GM19467 (cell line): ENCODE results near the gene KCNJ16.

Experiments used
- ATAC-seq: cut with Tn5 transposase; IDR thresholded peaks from one replicate; pipeline ENCODE4 v1.9.1; 2021; ENCODE audit warnings: mild to moderate bottlenecking, moderate library complexity; ENCODE audit not compliant: unreplicated experiment

The KCNJ16 gene

GRCh38 chr17:70095455-70095854 is 20.4 kb downstream of the KCNJ16 start:
- ATAC-seq: no peak

GRCh38 chr17:70096861-70097260 is 21.8 kb downstream of the KCNJ16 start:
- ATAC-seq: no peak

- no peak for ATAC-seq
These were observed 23.0 kb downstream of the KCNJ16 start for GRCh38 chr17:70098030-70098429.

GRCh38 chr17:70099294-70099693 is 24.3 kb downstream of the KCNJ16 start:
- ATAC-seq: no peak

GRCh38 chr17:70099884-70100283 is 24.9 kb downstream of the KCNJ16 start:
- ATAC-seq: no peak

GRCh38 chr17:70100983-70101382 is 26.0 kb downstream of the KCNJ16 start:
- ATAC-seq: no peak

GRCh38 chr17:70102531-70102930 is 27.5 kb downstream of the KCNJ16 start:
- no peak for ATAC-seq

- no peak for ATAC-seq
These were observed 29.9 kb downstream of the KCNJ16 start for GRCh38 chr17:70104791-70105523.

GRCh38 chr17:70105641-70106040 is 30.6 kb downstream of the KCNJ16 start:
- no peak for ATAC-seq

GRCh38 chr17:70106551-70106950 is 31.5 kb downstream of the KCNJ16 start:
- ATAC-seq: no peak

- ATAC-seq: no peak
These were observed 32.4 kb downstream of the KCNJ16 start for GRCh38 chr17:70107441-70107840.

GRCh38 chr17:70107904-70108565 is 33.0 kb downstream of the KCNJ16 start:
- ATAC-seq: no peak

- ATAC-seq: no peak
These were observed 34.5 kb downstream of the KCNJ16 start for GRCh38 chr17:70109497-70109896.

GRCh38 chr17:70110443-70110880 is 35.4 kb downstream of the KCNJ16 start:
- ATAC-seq: no peak

- ATAC-seq: no peak
These were observed 36.2 kb downstream of the KCNJ16 start for GRCh38 chr17:70111201-70111600.

GRCh38 chr17:70114405-70114804 is 39.4 kb downstream of the KCNJ16 start:
- ATAC-seq: no peak

GRCh38 chr17:70115126-70115525 is 40.1 kb downstream of the KCNJ16 start:
- no peak for ATAC-seq

- ATAC-seq: no peak
These were observed 41.9 kb downstream of the KCNJ16 start for GRCh38 chr17:70116919-70117318.

GRCh38 chr17:70119545-70119944 is 44.5 kb downstream of the KCNJ16 start:
- no peak for ATAC-seq

GRCh38 chr17:70119983-70120382 is 45.0 kb downstream of the KCNJ16 start:
- no peak for ATAC-seq

GRCh38 chr17:70120425-70120824 is 45.4 kb downstream of the KCNJ16 start:
- ATAC-seq: no peak

- no peak for ATAC-seq
These were observed 46.1 kb downstream of the KCNJ16 start for GRCh38 chr17:70121126-70121525.
